HG02610 (cell line): ENCODE data around the gene KREMEN1.

ENCODE experiments used
- ATAC-seq: cut with Tn5 transposase; IDR thresholded peaks from one replicate; pipeline ENCODE4 v1.9.1; 2021; ENCODE audit warnings: mild to moderate bottlenecking, moderate library complexity; ENCODE audit not compliant: unreplicated experiment

KREMEN1 gene

GRCh38 chr22:29216873-29217666 lies 144.2 kb downstream of the KREMEN1 start:
- no peak for ATAC-seq
